H4 (cell line): ENCODE results near the gene HMGB3. TPM values are rescaled to one million over a fixed set of nuclear protein-coding genes. Genes with fewer than 3 reads are reported as not detected.
"Not testable (repeated sequence)": the region's sequence is repeated elsewhere in the genome, so short reads cannot be mapped to it uniquely, and the experiment has no call there.

Experiments
- DNase-seq: peaks from one replicate; pipeline ENCODE4 v3.0.0-alpha.2; 2015; ENCODE audit warnings: low spot score
- total RNA-seq: library from RNA; depleted of rRNA; stranded (reverse); fragments of >200 nt; shearing (Covaris generic); gene quantifications from 2 replicates; pipeline ENCODE4 v1.2.3, GENCODE V29; 2014

Gene HMGB3
- total RNA-seq, 1 experiment from 2014 or later = 93.6 TPM

DNA sequence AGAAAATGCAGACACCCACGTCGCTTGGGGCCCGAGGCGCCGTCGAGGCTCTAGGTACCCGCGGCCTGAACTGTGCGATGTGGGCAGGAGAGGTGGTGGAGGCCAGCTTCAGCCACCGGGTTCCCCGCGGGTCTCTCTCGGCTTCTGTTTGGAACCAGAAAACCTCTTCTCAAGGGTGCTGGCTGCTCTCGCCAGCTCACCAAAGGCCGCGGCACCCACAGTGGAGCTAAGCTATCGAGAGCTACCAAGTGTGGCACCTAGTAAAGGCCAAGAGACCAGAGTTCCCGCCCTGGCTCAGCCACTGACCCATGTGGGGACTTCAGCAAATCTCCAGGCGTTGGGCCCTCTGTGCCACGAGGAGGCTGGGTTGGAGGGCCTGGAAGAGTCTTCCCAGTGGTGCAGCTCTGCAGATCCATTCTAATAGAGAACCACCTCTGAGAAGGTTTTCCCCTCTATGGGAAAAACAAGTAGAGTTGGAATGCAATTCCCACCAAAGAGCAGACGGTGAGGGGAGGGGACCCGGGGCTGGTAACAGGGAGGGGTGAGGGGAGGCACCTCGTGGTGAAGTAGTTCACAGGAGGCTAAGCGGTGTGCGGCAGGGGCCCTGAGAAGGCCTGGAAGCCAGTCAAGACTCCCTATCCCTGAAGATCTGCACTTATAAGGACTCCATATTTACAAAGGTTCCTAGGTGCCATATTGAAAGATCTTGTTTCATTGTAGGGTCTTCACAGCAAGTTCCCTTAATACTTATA is 5.5 kb upstream of the HMGB3 start:
- no peak for DNase-seq

DNA sequence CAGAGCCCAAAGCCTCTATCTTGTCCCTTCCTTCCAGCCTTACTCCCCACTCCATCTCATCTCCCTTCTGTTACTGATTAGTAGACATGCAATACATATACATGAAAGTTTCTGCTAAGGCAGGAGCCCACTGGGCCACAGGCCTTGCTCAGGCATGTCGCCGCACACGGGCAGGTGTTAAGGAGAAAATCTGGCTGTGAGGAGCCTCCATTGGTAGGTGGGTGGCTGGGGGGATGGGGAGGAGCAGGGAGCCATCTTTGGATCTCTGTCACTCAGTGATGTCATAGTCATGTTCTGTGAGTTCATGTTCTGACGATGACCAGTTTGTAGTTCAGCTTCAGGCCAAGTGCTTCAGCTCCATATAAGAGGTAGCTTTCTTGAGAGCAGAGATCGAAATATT is 2.9 kb upstream of the HMGB3 start:
- no peak for DNase-seq

DNA sequence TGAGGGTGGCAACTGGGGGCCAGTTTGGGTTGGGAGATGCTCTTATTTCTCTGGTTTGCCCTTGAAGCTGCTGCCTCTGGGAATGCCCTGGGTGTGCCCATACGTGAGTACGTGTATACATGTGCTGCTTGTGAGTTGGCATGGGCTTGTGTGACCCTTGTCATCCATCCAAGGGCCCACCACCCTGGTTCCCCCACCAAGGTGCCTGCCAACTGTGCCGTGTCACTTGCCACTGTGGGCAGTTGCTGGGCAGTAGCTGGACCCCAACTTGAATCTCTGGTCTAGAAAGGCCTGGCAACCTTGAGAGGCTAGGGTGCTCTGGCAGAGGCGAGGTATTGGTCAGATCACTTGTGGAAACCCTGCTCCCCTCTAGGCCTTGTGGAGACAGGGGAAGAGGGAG is 2.4 kb upstream of the HMGB3 start:
- DNase-seq = no peak

DNA sequence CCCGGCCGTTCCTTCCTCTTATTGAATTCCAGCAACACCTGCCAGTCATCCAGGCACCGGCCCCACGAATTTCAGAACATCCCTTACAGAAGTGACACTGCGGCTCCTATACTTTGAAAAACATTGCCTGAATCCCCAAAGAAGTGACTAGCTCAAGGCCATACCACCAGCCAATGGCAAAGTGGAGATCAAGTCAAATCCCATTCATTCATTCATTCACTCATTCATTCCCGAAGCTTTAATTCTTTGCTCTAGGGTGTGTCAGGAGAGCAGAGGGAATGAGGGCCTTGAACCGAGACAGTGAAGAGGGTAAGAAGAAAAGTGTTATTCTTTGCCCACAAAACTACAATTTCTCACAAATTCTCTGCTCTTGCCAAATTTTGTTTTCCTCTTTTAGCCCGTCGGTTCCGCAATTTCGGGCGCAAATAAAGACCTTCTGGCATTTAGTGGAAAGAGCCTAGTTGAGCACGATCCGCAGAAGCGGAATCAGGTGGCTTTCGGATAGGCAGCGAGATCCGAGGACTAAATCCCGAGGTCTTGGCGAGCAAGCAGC is 824 bp upstream of the HMGB3 start:
- DNase-seq = no peak

DNA sequence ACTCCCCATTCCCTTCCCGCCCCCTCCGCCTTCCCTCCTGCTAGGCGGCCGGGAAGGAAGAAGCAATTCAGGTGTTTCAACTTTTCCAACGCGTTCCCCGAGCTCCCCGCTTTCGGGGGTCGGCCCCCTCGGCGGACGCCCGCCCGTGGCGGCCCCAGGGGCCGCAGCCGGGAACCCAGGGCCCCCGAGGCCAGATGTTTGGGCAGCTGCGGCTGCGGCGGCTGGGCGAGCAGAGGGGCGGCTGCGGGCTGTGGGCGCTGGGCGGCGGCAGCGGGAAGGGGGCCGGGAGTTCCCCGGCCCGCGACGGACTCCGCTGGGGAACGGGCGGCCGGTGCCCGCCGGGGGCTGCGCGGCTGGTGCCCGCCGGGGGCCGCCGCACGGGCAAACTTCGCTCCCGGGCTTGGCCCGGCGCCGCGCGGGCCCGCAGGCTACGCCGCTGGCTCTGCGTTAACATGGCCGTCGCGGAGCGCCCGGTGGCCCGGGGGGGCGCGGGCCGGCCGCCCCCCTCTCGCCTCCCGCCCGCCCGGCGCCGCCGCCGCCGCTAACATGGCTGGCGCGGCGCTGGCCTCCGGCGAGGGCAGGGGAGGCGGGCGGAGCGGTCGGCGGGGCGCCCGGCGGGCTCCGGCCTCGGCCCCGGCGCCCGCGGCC is 510 bp downstream of the HMGB3 start:
- no peak for DNase-seq

DNA sequence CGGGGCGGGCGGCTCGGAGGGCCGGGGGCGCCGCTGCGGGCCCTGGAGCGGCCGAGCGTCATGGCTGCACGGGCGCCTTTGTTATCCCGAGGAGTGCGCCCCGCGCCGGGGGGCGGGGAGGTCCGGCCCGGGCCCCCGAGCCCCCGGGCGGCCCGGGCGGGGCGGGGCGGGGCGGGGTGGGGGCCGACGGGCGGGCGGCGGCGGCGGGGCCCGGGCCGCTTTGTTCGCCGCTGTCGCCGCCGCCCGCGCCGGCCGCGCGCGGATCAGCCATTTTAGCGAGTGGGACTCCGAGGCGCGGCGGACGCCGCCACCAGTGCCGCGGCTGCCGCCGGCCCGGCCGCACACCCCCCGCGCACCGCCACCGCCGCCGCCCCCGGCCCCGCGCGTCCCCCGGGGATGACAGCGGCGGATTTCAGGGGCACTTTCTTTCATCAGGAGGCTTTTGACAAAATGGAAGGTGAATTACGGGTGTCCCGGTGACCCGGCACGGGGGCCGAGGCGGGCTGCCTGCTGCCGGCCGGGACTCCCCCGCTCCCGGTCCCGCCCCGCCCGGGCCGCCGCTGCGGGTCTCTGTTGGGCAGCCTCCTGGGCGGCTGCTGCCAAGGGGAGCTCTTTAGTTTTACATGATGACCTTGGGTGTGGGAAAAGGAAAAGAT is 1.2 kb downstream of the HMGB3 start:
- DNase-seq = no peak

DNA sequence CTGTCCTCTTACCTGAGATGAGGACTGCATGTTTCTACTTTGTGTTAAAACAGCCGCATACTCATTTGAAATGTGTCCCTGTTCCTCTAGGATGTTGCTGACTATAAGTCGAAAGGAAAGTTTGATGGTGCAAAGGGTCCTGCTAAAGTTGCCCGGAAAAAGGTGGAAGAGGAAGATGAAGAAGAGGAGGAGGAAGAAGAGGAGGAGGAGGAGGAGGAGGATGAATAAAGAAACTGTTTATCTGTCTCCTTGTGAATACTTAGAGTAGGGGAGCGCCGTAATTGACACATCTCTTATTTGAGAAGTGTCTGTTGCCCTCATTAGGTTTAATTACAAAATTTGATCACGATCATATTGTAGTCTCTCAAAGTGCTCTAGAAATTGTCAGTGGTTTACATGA is 4.6 kb downstream of the HMGB3 start:
- DNase-seq = not testable (repeated sequence)

DNA sequence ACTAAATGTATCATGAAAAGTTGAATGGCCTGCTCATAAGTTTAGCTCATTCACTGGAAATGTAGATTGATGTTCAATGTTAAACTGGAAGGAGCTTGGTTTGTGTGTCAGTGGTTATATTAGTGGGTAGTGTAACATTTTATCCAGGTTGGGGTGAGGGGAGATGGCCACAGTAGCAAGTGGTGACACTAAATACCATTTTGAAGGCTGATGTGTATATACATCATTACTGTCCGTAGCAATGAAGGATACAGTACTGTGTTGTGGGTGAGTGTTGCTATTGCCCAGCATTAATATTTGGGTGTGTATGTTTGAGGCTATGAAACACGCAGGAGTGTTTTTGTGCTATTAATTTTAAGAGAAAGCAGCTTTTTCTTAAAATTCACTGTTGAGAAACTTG is 6.3 kb downstream of the HMGB3 start:
- no peak for DNase-seq

DNA sequence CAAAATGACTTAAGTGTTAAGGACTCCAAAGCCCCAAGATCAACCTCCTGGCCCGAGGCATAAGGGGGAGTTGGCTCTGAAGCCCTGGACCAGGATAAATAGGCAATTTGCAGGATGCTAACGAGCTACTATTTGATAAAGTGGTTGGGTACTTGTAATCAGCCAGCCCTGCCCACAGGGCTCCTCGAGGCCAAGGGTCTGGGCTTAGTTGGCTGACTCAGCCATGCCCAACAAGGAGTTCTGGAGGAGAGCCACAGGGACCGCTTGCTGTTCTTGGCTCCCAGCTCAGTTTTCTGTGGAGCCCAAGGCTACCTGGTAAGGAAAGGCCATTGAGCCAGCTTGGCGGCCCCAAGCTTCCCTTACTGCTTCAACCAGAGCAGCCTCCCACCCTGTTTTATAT is 7.8 kb downstream of the HMGB3 start:
- DNase-seq = no peak

DNA sequence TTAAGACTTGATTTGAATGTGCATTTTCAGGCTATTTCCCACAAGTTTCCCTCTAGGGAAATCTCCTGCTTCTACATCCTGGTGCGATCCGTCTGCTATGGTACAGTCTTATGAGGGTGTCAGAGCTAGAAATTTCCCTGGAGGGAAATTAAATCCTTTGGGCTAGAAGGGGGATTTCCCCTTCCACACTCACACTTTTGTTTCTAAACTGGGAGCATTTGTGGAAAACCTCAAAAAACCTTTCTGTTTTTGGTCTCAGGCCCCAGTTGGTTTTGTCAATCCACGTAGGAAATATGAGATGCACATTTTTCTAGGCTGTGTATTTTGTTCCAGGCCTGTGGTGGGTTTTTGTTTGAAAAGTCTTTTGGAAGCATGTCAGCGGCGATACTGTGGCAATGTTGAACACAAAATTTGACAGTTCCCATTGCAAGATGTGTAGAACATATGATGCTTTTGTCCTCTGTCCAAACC is 17.8 kb downstream of the HMGB3 start:
- DNase-seq = no peak

DNA sequence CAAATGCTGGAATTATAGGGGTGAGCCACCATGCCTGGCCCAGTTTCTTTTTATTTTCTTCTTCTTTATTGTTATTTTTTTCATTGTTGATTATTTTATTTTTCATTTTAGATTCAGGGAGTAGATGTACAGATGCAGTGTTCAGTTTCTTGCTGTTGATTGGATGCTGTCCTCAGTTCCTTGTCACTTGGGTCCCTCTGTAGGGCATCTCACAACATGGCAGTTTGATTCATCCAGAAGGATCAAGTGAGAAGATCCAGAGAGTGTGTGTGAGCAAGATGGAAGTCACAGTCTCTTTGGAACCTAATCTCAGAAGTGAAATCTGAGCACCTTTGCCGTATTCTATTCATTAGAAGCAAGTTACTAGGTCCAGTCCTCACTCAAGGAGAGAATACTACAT is 20.9 kb downstream of the HMGB3 start:
- no peak for DNase-seq

DNA sequence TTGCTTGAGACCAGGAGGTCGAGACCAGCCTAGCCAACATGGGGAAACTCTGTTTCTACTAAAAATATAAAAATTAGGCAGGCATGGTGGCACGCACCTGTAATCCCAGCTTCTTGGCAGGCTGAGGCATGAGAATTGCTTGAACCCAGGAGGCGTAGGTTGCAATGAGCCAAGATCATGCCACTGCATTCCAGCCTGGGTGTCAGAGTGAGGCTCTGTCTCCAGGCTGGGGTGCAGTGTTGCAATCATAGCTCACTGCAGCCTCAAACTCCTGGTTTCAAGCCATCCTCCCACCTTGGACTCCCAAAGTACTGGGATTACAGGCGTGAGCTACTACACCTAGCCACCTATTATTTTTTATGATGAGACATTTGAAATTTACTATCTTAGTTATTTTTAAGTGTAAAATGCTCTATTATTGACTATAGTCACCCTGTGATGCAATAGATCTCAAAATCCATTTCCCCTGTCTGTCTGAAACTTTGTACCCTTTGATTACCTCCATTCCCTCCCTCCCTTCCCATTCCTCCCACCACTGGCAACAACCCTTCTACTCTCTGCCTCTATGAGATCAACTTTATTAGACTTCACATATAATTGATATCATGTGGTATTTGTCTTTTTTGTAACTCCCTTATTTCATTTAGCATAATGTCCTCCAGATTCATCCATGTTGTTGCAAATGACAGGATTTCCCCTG is 23.4 kb downstream of the HMGB3 start:
- no peak for DNase-seq

DNA sequence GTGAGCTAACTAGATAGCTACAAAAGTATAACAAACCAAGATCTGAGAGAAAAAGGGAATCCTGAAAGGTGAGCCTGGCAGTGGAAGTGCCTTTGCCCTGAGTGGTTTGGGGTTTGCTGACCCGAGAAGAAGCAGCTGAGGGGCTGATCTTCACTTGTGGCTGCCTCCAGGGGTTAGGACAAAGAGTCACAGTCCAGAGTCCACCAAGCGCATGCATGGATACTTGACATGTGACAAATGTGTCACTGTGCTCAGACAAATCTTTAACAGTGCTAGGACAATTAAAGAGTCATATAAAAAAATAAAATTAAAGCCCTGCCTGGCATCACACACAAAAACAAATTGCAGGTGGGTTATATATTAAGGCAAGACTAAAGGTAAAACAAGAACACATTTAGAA is 26.4 kb downstream of the HMGB3 start:
- DNase-seq = no peak

DNA sequence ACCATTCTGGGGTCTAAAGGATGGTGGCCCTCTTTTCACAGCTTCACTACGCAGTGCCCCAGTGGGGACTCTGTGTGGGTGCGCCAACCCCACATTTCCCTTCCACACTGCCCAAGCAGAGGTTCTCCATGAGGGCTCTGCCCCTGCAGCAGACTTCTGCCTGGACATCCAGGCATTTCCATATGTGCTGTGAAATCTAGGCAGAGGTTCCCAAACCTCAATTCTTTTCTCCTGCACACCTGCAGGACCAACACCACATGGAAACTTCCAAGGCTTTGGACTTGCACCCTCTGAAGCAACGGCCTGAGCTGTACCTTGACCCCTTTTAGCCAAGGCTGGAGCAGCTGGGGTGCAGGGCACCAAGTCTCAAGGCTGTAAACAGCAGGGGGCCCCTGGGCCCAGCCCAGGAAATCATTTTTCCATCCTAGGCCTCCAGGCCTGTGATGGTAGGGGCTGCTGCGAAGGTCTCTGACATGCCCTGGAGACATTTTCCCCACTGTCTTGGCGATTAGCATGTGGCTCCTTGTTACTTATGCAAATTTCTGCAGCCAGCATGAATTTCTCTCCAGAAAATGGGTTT is 30.1 kb downstream of the HMGB3 start:
- no peak for DNase-seq

DNA sequence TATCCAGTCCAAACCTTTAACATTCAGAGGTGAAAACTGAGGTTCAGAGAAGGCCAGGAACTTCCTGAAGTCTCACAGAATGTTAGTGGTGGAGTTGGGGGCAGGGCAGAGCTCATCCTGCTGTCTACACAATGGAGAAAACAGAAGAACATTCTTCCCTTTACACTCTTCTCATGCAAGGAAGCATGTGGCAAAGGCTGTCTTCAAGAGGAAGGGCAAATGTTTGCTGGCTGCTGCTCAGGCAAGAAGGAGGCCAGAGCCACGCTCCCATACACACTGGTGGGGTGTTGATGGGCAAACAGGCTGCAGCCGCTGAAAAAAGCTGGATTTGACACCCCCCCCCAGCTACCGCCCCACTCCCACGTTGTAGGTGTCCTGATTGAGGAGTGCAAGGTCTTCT is 32.5 kb downstream of the HMGB3 start:
- DNase-seq = no peak

DNA sequence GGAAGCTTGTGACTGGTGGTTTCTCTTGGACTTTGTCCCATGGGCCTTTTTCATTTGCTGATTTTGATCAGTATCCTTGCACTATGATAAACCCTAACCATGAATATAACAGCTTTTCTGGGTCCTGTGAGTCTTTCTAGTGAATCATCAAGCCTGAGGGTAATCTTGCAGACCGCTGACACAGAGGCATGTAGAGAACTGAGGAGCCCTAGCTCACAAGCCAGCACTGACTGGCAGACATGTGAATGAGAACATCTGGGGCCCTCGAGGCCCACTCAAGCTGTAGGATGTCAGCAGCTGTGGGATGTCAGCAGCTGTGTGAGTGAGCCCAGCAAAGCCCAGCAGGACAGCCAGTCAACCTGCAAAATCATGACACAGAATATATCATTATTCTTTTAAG is 36.7 kb downstream of the HMGB3 start:
- no peak for DNase-seq

DNA sequence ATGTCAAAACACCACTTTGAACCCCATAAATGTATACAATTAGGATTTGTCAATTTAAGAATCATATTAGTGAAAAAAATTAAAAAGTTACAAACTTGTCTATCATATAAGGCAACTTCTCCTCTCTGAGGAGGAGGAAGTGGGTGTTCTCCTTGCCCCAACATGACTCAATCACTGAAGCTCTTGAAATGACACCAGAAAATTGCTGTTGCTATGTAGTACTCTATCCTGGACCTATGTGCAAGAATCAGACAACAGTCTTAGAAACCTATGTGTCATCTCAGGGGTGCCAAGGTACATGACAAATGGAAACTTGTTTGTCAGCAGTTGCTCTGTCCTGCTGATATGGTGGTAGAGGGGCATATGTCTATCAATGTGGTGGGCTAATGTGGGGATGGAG is 47.7 kb downstream of the HMGB3 start:
- no peak for DNase-seq

DNA sequence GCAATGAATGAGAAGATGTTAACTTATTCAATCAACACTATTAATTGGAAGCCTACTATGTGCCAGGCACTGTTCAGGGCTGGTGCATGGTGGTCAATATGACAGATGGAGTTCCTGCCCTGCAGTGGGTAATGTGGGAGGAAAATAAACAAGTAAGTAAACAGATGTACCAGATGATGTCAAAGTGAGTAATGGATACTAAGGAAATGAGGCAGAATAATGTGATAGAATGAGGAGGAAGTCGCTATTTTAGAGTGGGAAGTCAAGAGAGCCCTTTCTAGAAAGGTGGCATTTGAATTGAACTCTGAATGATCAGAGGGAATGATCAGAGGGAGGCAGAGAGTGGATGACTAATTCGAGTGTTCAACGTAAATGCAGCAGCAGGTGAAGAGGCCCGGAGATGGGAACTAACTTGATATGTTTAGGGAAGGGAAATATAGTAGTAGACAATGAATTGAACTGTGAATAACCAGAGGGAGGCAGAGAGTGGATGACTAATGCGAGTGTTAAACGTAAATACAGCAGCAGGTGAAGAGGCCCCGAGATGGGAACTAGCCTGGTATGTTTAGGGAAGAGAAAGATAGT is 48.3 kb downstream of the HMGB3 start:
- DNase-seq = no peak

DNA sequence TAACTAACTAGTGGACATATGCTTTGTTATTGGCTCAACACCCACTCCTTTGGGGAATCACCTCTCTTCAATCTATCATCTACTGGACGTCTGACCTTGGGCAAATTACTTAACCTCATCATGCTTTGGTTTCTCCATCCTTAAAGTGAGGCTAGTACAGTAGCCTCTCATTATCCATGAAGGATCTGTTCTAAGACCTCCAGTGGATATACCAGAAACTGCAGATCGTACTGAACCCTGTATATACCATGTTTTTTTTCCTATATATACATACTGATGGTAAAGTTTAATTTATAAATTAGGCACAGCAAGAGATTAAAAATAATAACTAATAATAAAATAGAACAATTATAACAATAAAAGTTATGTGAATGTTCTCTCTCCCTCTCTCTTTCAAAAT is 56.2 kb downstream of the HMGB3 start:
- DNase-seq = no peak
